Raji (cell line): Measurements from ENCODE around the gene HES3.

ENCODE experiments used
- POLR2A ChIP-seq: IDR thresholded peaks from 2 replicates; pipeline ENCODE4 v1.6.1; 2011; ENCODE audit warnings: low read depth, low read length, control low read depth; ENCODE audit not compliant: insufficient read depth

The HES3 gene

GRCh38 chr1:6210591-6211355, 33.2 kb upstream of the HES3 start:
- TF ChIP-seq POLR2A = no peak

- no peak for TF ChIP-seq POLR2A
Observed at GRCh38 chr1:6211731-6212130, 32.2 kb upstream of the HES3 start.

GRCh38 chr1:6212193-6212959, 31.6 kb upstream of the HES3 start:
- no peak for TF ChIP-seq POLR2A

- TF ChIP-seq POLR2A = no peak
Observed at GRCh38 chr1:6218375-6219164, 25.4 kb upstream of the HES3 start.

- no peak for TF ChIP-seq POLR2A
Observed at GRCh38 chr1:6220236-6220635, 23.7 kb upstream of the HES3 start.

GRCh38 chr1:6221210-6221784, 22.7 kb upstream of the HES3 start:
- no peak for TF ChIP-seq POLR2A

GRCh38 chr1:6222636-6223035, 21.3 kb upstream of the HES3 start:
- no peak for TF ChIP-seq POLR2A

GRCh38 chr1:6223617-6224016, 20.4 kb upstream of the HES3 start:
- no peak for TF ChIP-seq POLR2A

GRCh38 chr1:6224718-6225117, 19.3 kb upstream of the HES3 start:
- TF ChIP-seq POLR2A = no peak

GRCh38 chr1:6225651-6226050, 18.3 kb upstream of the HES3 start:
- no peak for TF ChIP-seq POLR2A

- no peak for TF ChIP-seq POLR2A
Observed at GRCh38 chr1:6233376-6233775, 10.6 kb upstream of the HES3 start.

- no peak for TF ChIP-seq POLR2A
Observed at GRCh38 chr1:6234502-6235295, 9.3 kb upstream of the HES3 start.

- no peak for TF ChIP-seq POLR2A
Observed at GRCh38 chr1:6235296-6235677, 8.7 kb upstream of the HES3 start.

- no peak for TF ChIP-seq POLR2A
Observed at GRCh38 chr1:6237093-6237492, 6.9 kb upstream of the HES3 start.
